IPS DF 4.7 (cell line): Measurements from ENCODE around the gene PNKD.

Experiments
- DNase-seq: peaks from one replicate; pipeline ENCODE4 v3.0.0-alpha.2; 2013; ENCODE audit warnings: low spot score; ENCODE audit errors: extremely low read depth

PNKD gene

GRCh38 chr2:218395456-218395825 lies 125.1 kb downstream of the PNKD start:
- no peak for DNase-seq

GRCh38 chr2:218395826-218396687 lies 125.7 kb downstream of the PNKD start:
- no peak for DNase-seq
